GM18519 (cell line): ENCODE results near the gene MTA1.

Experiments used
- ATAC-seq: cut with Tn5 transposase; IDR thresholded peaks from one replicate; pipeline ENCODE4 v1.9.1; 2021; ENCODE audit warnings: mild to moderate bottlenecking, moderate library complexity; ENCODE audit not compliant: unreplicated experiment, low FRiP score

Gene MTA1

DNA sequence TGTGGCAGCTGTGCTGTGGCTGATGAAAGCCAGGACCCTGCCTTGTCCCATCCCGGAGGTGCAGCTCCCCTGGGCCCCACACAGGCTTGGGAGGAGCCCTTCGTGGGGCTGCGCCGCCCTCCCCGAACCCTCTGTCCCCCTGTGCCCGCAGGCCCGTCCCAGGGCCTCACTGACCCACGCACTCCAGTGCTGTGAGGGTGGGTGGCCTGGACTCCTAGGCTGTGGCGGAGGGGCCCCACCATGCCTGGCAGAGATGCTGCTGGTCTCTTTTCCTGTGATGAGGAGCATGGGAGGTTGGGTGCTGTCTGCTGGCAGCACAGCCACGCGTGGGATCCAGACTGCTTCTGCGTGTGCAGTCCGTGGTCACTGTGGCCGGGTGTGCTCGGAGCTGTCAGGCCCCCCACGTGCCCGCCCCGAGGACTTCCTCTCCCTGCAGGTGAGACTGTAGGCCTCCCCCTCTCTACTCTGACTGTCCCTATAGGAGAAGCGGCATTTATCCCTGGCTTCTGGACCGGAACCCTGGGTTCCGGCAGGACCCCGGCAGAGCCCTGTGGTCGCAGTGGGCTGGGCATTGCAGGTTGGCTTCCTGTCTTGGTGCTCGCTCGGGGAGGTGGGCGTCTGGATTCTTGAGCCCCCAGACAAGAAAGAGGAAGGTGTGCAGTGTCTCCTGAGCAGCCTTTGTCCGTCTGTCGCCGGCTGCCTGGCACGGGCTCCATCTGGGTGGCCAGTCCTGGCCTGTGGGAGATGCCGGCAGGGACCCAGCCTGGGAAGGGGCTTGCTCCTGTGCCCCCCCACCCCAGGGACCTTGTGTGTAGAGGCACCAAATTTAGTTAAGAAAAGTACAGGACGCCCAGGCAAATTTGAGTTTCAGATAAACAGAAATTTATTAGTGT is 2.3 kb downstream of the MTA1 start:
- no peak for ATAC-seq

DNA sequence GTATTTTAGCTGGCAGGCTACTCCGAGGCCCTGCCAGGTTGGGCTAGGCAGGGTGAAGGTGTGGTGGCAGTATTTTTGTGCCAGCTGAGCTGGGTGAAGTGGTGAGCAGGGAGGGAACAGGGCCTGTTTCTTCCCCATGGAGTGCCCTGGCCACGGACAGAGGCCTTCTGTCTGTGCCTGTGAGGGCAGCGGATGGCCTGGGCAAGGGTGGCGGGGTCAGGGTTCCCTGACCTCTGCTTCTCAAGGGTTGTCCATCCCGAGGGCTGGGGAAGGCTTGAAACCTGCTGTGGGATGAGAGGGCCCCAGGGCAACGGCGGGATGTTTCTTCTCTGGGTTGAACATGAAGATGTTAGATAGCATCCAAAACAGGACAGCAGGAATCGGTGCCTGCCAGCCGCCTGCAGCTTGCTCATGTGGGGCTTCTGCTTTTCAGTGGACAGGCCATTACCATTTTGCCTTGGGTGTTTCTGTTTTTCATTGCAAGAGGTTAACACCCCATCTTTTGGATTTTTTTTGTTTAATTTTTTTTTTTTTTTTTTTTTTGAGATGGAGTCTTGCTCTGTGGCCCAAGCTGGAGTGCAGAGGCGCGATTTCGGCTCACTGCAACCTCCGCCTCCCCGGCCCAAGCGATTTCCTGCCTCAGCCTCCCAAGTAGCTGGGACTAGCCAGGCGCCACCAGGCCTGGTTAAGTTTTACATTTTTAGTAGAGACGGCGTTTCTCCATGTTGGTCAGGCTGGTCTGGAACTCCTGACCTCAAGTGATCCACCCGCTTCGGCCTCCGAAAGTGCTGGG is 3.3 kb downstream of the MTA1 start:
- no peak for ATAC-seq

DNA sequence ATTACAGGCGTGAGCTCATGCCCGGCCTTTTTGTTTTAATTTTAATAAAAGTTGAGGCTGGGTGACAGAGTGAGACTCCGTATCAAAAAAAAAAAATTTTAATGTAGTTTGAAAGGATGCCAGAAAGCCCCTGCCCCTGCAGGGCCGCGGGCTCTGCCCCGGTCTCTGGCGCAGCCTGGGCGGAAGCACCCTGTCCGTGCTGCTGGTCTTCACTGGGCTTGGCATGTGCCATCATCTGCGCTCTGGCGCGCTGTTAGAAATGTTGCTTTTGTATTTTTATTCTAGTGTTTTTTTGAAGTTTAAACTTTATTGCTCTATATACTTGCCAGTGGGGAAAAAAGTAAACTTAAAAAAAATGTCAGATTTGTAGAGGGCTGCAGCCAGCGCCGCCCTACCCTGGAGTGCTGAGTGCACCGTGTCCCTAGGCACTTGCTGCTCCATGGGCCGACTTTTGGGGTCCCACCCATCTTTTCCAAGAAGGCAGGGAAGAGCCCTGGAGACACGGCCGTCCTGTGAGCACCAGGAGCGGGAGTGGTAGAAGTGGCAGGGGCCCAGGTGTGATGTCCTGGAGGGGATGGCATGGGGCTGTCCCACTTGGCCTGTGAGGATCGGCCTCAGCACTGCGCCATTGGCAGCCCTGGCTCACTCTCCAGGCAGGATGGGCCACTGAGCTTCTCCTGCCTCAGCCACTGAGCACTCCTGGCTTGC is 4.0 kb downstream of the MTA1 start:
- no peak for ATAC-seq

GRCh38 chr14:105424861-105425260 is 5.2 kb downstream of the MTA1 start:
- no peak for ATAC-seq

DNA sequence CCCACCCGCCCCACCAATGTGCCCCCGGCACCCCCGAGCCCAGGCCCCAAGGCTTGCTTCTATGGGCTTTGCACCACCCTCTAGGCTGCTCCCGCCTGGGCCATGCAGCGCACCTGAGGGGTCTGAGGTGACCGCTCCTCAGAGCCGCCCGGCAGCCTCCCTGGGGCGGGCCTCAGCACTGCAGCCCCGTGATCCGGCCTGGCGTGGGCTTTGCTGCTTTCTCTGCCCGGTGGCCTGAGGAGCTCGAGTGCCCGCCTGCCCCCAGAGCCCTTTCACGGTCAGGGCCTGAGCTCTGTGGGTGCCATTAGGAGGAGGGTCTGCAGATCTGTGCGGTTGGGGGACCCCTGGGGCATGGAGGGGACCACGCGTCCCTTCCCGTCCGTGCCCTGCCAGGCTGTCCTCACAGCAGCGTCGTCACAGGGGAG is 6.2 kb downstream of the MTA1 start:
- no peak for ATAC-seq

- no peak for ATAC-seq
Observed at GRCh38 chr14:105426416-105427130, 6.9 kb downstream of the MTA1 start.

- no peak for ATAC-seq
Observed at GRCh38 chr14:105427412-105427811, 7.8 kb downstream of the MTA1 start.

- no peak for ATAC-seq
Observed at GRCh38 chr14:105427936-105428485, 8.4 kb downstream of the MTA1 start.

GRCh38 chr14:105430042-105430441 is 10.4 kb downstream of the MTA1 start:
- no peak for ATAC-seq

DNA sequence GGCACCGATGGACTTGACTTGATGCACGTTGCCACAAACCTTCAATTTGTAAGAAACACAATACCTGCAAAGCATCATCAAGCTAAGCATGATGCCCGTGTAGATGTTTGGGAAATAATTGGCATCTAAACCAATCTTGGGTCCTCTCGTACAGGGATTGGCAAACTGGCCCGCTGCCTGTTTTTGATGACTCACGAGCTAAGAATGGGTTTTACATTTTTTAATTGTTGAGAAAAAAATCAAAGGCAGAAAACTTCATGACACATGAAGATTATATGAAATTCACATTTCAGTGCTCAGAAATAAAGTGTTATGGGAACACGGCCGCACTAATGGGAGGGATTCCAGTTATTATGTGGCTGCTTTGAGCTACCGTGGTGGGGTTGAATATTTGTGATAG is 10.9 kb downstream of the MTA1 start:
- no peak for ATAC-seq

DNA sequence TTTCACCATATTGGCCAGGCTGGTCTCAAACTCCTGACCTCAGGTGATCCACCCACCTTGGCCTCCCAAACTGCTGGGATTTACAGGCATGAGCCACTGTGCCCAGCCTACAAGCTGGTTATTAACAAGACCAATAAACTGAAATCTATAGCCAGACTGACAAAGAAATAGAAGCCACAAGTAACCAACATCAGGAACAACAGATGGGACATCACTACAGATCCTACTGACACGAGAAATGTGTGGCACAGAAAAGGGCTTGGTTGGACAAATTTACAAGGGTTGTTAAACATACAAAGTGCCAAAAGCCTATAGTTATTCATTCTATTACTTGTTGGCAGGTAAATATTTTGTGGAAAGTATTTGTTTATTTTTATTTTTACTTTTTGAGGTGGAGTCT is 11.6 kb downstream of the MTA1 start:
- ATAC-seq: no peak

- ATAC-seq: no peak
Observed at GRCh38 chr14:105432657-105433056, 13.0 kb downstream of the MTA1 start.

GRCh38 chr14:105433161-105433605 is 13.6 kb downstream of the MTA1 start:
- ATAC-seq: no peak

GRCh38 chr14:105436402-105436801 is 16.8 kb downstream of the MTA1 start:
- ATAC-seq: no peak

DNA sequence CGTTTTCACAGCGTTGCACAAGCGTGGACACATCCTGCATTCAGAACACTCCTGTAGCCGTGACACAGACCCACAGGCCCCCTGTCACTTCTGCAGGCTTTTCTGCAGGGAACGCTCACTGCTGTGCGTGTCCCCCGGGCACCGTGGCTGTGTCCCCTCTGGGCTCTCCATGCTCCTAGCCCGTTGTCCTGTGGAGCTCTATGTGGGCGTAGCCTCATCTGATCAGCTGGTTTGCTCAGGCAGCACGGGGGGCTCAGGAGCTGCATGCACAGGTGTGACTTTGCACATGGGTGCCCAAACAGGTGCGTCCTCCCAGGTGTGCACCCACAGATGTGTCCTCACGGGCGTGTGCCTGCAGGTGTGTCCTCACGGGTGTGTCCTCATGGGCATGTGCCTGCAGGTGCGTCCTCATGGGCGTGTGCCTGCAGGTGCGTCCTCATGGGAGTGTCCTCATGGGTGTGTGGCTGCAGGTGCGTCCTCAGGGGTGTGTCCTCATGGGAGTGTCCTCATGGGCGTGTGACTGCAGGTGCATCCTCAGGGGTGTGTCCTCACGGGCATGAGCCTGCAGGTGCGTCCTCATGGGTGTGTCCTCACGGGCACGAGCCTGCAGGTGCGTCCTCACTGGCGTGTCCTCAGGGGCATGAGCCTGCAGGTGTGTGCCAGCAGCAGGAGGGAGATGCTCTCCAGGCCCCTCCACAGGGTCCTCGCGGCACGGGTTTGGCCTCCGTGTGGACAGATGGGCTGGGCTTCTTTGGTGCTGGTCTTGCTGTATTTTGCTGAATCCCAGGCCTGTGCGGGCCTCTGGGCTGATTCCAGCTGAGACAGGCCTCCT is 17.5 kb downstream of the MTA1 start:
- ATAC-seq: no peak

GRCh38 chr14:105437723-105438500 is 18.3 kb downstream of the MTA1 start:
- no peak for ATAC-seq

- ATAC-seq: no peak
Observed at GRCh38 chr14:105439179-105439578, 19.6 kb downstream of the MTA1 start.
